HG03135 (cell line): ENCODE results near the gene TRPT1.

Source experiments
- ATAC-seq: cut with Tn5 transposase; IDR thresholded peaks from one replicate; pipeline ENCODE4 v1.9.1; 2021; ENCODE audit warnings: mild to moderate bottlenecking, moderate library complexity; ENCODE audit not compliant: unreplicated experiment

TRPT1 gene

GRCh38 chr11:64245797-64246620 is 20.0 kb upstream of the TRPT1 start:
- no peak for ATAC-seq

GRCh38 chr11:64245401-64245796 is 19.4 kb upstream of the TRPT1 start:
- no peak for ATAC-seq

- ATAC-seq: no peak
Observed at GRCh38 chr11:64244966-64245365, 19.0 kb upstream of the TRPT1 start.

GRCh38 chr11:64244107-64244506 is 18.1 kb upstream of the TRPT1 start:
- ATAC-seq: no peak

GRCh38 chr11:64243236-64243854 is 17.4 kb upstream of the TRPT1 start:
- no peak for ATAC-seq

- ATAC-seq: peak; percentile 10
Observed at GRCh38 chr11:64241491-64242374, 15.7 kb upstream of the TRPT1 start.

- ATAC-seq: peak; percentile 66
Observed at GRCh38 chr11:64241241-64241490, 15.2 kb upstream of the TRPT1 start.

GRCh38 chr11:64240435-64241240 is 14.7 kb upstream of the TRPT1 start, which contains the start of gene FKBP2:
TSS of gene FKBP2 (plus strand) at chr11:64241095. CDS start at chr11:64242388, 1,293 bp downstream.
- ATAC-seq: peak; percentile 45

GRCh38 chr11:64239662-64240434 is 13.9 kb upstream of the TRPT1 start:
- peak; percentile 11 for ATAC-seq

GRCh38 chr11:64238999-64239398 is 13.0 kb upstream of the TRPT1 start:
- ATAC-seq: no peak

- ATAC-seq: no peak
Observed at GRCh38 chr11:64238076-64238475, 12.1 kb upstream of the TRPT1 start.

GRCh38 chr11:64237484-64237951 is 11.5 kb upstream of the TRPT1 start:
- ATAC-seq: no peak

- no peak for ATAC-seq
Observed at GRCh38 chr11:64235437-64236161, 9.6 kb upstream of the TRPT1 start.

- no peak for ATAC-seq
Observed at GRCh38 chr11:64234647-64235379, 8.8 kb upstream of the TRPT1 start.

- ATAC-seq: peak; percentile 38
Observed at GRCh38 chr11:64233913-64234586, 8.1 kb upstream of the TRPT1 start, which contains the start of gene VEGFB. TSS of gene VEGFB (plus strand) at chr11:64234584. CDS start at chr11:64234834, 250 bp downstream.

GRCh38 chr11:64232967-64233315 is 7.0 kb upstream of the TRPT1 start:
- ATAC-seq: no peak

GRCh38 chr11:64232182-64232966 is 6.4 kb upstream of the TRPT1 start:
- ATAC-seq: no peak
